T-helper 2 cell treated with Interferon-gamma antibody and Interleukin-4, amounts not matched to agents 5 μg/mL and 100 μg/mL, for 36 hours (primary cell): ENCODE data around the gene TNFSF13B.

Experiments used
- DNase-seq: peaks from one replicate; pipeline ENCODE4 v3.0.0; 2021; ENCODE audit warnings: low spot score
- H3K27ac Mint-ChIP-seq: one replicate; pipeline ENCODE4 v1.8.0; 2021; ENCODE audit warnings: mild to moderate bottlenecking, mixed read lengths
- H3K27me3 Mint-ChIP-seq: one replicate; pipeline ENCODE4 v1.8.0; 2021; ENCODE audit warnings: low read depth, mixed read lengths
- H3K36me3 Mint-ChIP-seq: one replicate; pipeline ENCODE4 v1.8.0; 2021; ENCODE audit warnings: low read depth, mixed read lengths
- H3K4me1 Mint-ChIP-seq: one replicate; pipeline ENCODE4 v1.8.0; 2021; ENCODE audit warnings: low read depth, mixed read lengths
- H3K4me3 Mint-ChIP-seq: one replicate; pipeline ENCODE4 v1.8.0; 2022; ENCODE audit warnings: mild to moderate bottlenecking, moderate library complexity, mixed read lengths
- H3K9me3 Mint-ChIP-seq: one replicate; pipeline ENCODE4 v1.8.0; 2021; ENCODE audit warnings: mixed read lengths

TNFSF13B gene

DNA sequence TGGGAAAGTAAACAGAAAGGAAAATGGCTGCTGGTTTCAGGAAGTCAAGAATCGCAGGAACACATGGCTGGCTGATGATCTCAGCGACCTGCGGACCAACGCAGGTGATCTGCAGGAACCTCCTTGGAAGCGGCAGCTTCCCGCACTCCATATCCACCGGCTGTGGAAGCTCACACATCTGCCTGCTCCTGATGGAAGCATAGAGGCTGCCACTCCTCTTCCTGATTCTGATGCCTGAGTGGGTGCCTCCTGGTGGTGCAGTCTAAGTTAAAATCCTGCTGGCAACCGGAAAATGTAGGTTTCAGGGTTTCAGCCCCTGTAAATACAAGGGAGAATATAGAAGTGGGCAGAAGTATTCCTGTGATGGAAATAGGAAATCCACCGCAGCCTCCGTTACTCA, 75.5 kb downstream of the TNFSF13B start:
- no peak for DNase-seq
- peaks cover 22% of the 10 kb centered on the region for H3K4me1 Mint-ChIP-seq
- H3K9me3 Mint-ChIP-seq, result no peaks in the 10 kb centered on the region
- H3K27me3 Mint-ChIP-seq, result peaks cover 8% of the 10 kb centered on the region
- no peak overlapping the region for H3K27ac Mint-ChIP-seq
- H3K4me3 Mint-ChIP-seq, result no peak overlapping the region
- no peaks in the 10 kb centered on the region for H3K36me3 Mint-ChIP-seq

DNA sequence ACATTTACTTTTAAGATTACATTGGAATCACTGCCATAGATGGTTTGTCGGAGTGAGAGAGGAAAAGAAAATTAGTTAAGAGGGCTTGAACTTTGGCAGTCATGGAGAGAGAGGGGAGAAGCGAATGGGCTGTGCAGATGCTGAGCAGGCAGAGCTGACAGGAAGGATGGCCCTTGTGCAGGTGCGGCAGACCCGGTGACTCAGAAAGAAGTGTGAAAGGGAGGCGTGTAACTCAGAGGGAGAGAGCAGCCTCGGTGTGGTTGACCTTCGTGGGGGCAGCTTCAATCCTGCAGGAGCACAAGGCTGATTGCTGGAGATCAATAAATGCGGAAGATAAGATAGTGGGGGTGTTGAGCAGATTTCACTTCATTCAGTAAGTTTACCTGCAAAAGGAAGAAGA, 76.9 kb downstream of the TNFSF13B start:
- no peak overlapping the region for H3K4me3 Mint-ChIP-seq
- H3K27ac Mint-ChIP-seq, result no peak overlapping the region
- no peak for DNase-seq
- peaks cover 6% of the 10 kb centered on the region for H3K27me3 Mint-ChIP-seq
- no peaks in the 10 kb centered on the region for H3K36me3 Mint-ChIP-seq
- no peaks in the 10 kb centered on the region for H3K9me3 Mint-ChIP-seq
- peaks cover 20% of the 10 kb centered on the region for H3K4me1 Mint-ChIP-seq

DNA sequence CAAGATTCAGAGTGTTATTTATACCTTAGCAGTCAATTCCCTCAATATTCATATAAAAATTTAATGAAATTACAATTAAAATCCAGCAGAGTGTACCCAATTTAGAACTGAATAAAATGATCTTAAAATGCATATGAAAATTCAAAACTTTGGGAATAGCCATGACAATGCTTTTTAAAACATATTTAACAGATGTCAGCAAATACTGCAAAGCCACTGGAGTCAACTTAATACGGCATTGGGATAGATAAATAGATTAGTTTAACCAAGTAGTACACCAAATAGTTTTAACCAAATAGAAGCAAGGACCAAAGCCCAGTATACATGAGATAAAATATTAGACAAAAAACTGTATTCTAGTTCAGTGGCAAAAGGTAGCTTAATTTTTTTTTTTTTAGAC, 79.8 kb downstream of the TNFSF13B start:
- Mint-ChIP-seq H3K9me3 (no peaks in the 10 kb centered on the region), H3K36me3 (no peaks in the 10 kb centered on the region), H3K27ac (no peak overlapping the region), H3K27me3 (peaks cover 9% of the 10 kb centered on the region), H3K4me3 (no peak overlapping the region), H3K4me1 (peaks cover 9% of the 10 kb centered on the region)
- no peak for DNase-seq

DNA sequence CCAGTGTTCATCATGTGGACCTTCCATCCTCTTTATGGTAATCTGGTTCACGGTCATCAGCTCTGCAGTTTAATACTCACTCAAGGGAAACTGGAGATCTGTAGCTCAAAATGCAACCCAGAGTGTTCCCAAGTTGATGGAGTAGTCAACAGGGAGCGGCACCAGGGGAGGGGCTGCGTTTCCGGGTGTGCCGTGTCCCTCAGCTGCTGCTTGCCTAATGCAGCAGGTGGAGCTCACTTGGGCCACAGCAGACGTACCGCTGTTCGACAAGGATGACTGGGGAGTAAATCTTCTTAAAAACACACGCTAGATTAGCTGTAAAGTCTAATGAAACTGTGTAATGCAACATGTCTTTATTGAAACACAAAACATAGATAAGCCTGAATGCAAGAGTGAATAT, 81.1 kb downstream of the TNFSF13B start:
- no peaks in the 10 kb centered on the region for H3K36me3 Mint-ChIP-seq
- no peak overlapping the region for H3K27ac Mint-ChIP-seq
- H3K4me3 Mint-ChIP-seq, result no peak overlapping the region
- H3K4me1 Mint-ChIP-seq, result peaks cover 8% of the 10 kb centered on the region
- peaks cover 9% of the 10 kb centered on the region for H3K27me3 Mint-ChIP-seq
- DNase-seq, result no peak
- H3K9me3 Mint-ChIP-seq, result no peaks in the 10 kb centered on the region

DNA sequence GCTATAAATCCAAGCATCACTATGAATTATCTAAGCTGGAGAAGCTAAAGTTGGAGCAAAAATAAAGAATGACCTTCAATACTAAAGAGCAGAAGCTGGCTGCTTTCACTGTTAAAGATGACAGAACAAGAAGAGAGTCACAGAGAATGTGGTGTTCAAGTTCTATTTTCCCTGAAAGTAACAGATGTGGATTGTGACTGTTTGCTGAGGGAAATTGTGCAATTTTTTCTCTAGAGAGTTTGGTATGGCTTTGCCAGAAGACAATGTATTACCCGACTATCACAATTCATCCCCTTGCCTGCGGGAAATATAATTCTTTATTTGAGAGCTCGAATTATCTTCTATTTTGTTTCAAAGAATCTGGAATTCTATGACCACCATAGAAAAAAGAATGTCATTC, 83.1 kb downstream of the TNFSF13B start:
- H3K27ac Mint-ChIP-seq, result no peak overlapping the region
- H3K36me3 Mint-ChIP-seq, result no peaks in the 10 kb centered on the region
- no peak for DNase-seq
- peaks cover 5% of the 10 kb centered on the region for H3K4me1 Mint-ChIP-seq
- H3K4me3 Mint-ChIP-seq, result no peak overlapping the region
- H3K27me3 Mint-ChIP-seq, result peaks cover 5% of the 10 kb centered on the region
- no peaks in the 10 kb centered on the region for H3K9me3 Mint-ChIP-seq

DNA sequence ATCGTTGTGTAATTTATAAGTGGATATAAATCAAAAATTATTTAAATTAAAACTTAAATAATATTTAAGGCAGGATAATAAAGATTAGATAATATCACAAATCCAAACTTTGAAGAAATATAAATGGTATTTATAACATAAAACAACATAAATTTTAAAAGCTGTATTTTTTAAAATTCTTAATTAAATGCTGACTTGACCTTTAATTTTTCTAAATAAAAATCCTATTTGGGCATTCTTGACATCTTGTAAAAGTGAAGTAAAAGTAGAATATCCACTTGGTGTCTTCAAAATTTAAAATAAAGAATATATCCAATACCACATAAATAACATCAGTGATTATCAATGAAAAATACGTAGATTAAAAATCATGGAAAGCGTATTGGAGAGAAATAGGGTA, 87.7 kb downstream of the TNFSF13B start:
- H3K4me1 Mint-ChIP-seq, result no peaks in the 10 kb centered on the region
- H3K27me3 Mint-ChIP-seq, result peaks cover 3% of the 10 kb centered on the region
- no peak overlapping the region for H3K4me3 Mint-ChIP-seq
- H3K36me3 Mint-ChIP-seq, result no peaks in the 10 kb centered on the region
- no peaks in the 10 kb centered on the region for H3K9me3 Mint-ChIP-seq
- DNase-seq, result no peak
- H3K27ac Mint-ChIP-seq, result no peak overlapping the region
